H1 (cell line): Measurements from ENCODE around the gene CALY. TPM values are rescaled to one million over a fixed set of nuclear protein-coding genes. Genes with fewer than 3 reads are reported as not detected.
A peak's percentile ranks its signal among the peaks of the same experiment; 100 is the strongest.

ENCODE experiments used
- ATF2 ChIP-seq: IDR thresholded peaks from 2 replicates; pipeline ENCODE4 v1.6.1; 2012; ENCODE audit warnings: low read length, inconsistent platforms
- EZH2 ChIP-seq: fragments of 200-600 bp; sonication (generic); IDR thresholded peaks from 2 replicates; pipeline ENCODE4 v1.7.1; 2012; ENCODE audit warnings: low read depth, mild to moderate bottlenecking, moderate library complexity, low read length, inconsistent platforms; ENCODE audit not compliant: severe bottlenecking
- JUN ChIP-seq: IDR thresholded peaks from 2 replicates; pipeline ENCODE4 v1.6.1; 2011; ENCODE audit warnings: low read depth, mild to moderate bottlenecking, improper control_type of control experiment, low read length
- KDM4A ChIP-seq: IDR thresholded peaks from one replicate; pipeline ENCODE4 v1.7.1; 2012; ENCODE audit warnings: low read depth, mild to moderate bottlenecking, moderate library complexity, low read length, inconsistent platforms; ENCODE audit not compliant: severe bottlenecking
- POLR2A ChIP-seq, 2 experiments: IDR thresholded peaks; 1 replicate in 1 of 2; 2 replicates in 1 of 2; pipeline ENCODE4 v1.6.1; 2011; ENCODE audit warnings: low read depth in 2 of 2, low read length in 2 of 2, mild to moderate bottlenecking in 2 of 2; ENCODE audit errors: control extremely low read depth in 1 of 2
- RNF2 ChIP-seq: fragments of 200-900, 300-1000 bp; sonication (generic); IDR thresholded peaks from 2 replicates; pipeline ENCODE4 v1.7.1; 2016; ENCODE audit warnings: borderline replicate concordance, low read depth, mild to moderate bottlenecking, antibody characterized with exemption, low read length; ENCODE audit not compliant: poor library complexity, severe bottlenecking; ENCODE audit errors: missing control alignments
- TAF1 ChIP-seq: IDR thresholded peaks from 2 replicates; pipeline ENCODE4 v1.6.1; 2011; ENCODE audit warnings: mild to moderate bottlenecking, low read depth, low read length
- polyA plus RNA-seq, 7 experiments: library from polyadenylated mRNA; depleted of rRNA in 3 of 7; stranded (reverse) in 5 of 7; unstranded in 2 of 7; fragments of >200 nt in 5 of 7; fragments of 200-250 nt in 2 of 7; gene quantifications; 1 replicate in 5 of 7; 2 replicates in 1 of 7; 4 replicates in 1 of 7; pipeline versions ENCODE4 v1.2.1 to v1.2.3, GENCODE V29; 2011 to 2013; ENCODE audit warnings: missing spikeins in 2 of 7, mixed read lengths in 2 of 7
- total RNA-seq: library from RNA; stranded (reverse); fragmentation: NEBNext Ultra II Directional; extraction: Animal tissue kit (Norgen Biotek cat#: 25700); gene quantifications from 2 replicates; pipeline ENCODE4 v1.2.1, GENCODE V29; 2021
- TF ChIP-seq, protein P1 (sequence below), 3 experiments: IDR thresholded peaks; 1 replicate in 2 of 3; 2 replicates in 1 of 3; pipeline versions ENCODE4 v1.5.1 to v1.6.1; 2011; ENCODE audit warnings: low read length in 3 of 3, mild to moderate bottlenecking in 3 of 3, inconsistent platforms in 2 of 3, low read depth in 1 of 3, moderate library complexity in 1 of 3; ENCODE audit not compliant: insufficient read depth in 1 of 3; ENCODE audit errors: control extremely low read depth in 1 of 3
- TF ChIP-seq, protein P2 (sequence below): IDR thresholded peaks from 2 replicates; pipeline ENCODE4 v1.6.1; 2011; ENCODE audit warnings: low read depth, mild to moderate bottlenecking, low read length; ENCODE audit not compliant: insufficient read depth

Gene CALY
- total and polyA plus RNA-seq, 2 of the 8 experiments (the other 6 are each of a cell fraction or from before 2014, with no cell fraction given): 1.3 to 1.5 TPM

GRCh38 chr10:133378251-133379096 lies 41.8 kb upstream of the CALY start (continued):
- TF ChIP-seq ATF2: no peak
- TF ChIP-seq, protein P1, sequence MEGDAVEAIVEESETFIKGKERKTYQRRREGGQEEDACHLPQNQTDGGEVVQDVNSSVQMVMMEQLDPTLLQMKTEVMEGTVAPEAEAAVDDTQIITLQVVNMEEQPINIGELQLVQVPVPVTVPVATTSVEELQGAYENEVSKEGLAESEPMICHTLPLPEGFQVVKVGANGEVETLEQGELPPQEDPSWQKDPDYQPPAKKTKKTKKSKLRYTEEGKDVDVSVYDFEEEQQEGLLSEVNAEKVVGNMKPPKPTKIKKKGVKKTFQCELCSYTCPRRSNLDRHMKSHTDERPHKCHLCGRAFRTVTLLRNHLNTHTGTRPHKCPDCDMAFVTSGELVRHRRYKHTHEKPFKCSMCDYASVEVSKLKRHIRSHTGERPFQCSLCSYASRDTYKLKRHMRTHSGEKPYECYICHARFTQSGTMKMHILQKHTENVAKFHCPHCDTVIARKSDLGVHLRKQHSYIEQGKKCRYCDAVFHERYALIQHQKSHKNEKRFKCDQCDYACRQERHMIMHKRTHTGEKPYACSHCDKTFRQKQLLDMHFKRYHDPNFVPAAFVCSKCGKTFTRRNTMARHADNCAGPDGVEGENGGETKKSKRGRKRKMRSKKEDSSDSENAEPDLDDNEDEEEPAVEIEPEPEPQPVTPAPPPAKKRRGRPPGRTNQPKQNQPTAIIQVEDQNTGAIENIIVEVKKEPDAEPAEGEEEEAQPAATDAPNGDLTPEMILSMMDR (IDR thresholded peaks at IDR 0.05; ENCODE audit: control extremely low read depth in 1 of 3, insufficient read depth in 1 of 3, low read depth in 1 of 3, low read length in 3 of 3): no peak
- TF ChIP-seq RNF2: no peak
- no peak for TF ChIP-seq JUN
- TF ChIP-seq POLR2A (IDR thresholded peaks at IDR 0.05; ENCODE audit: control extremely low read depth in 1 of 2, low read depth in 2 of 2, low read length in 2 of 2): no peak
- TF ChIP-seq KDM4A: peak; percentile 80
- TF ChIP-seq, protein P2, sequence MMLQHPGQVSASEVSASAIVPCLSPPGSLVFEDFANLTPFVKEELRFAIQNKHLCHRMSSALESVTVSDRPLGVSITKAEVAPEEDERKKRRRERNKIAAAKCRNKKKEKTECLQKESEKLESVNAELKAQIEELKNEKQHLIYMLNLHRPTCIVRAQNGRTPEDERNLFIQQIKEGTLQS: no peak
- TF ChIP-seq TAF1: no peak
- peak; percentile 55 for TF ChIP-seq EZH2
